Coronary artery (tissue), 2 donors: ENCODE data around the gene ACSM3.
"Not testable (repeated sequence)": the region's sequence is repeated elsewhere in the genome, so short reads cannot be mapped to it uniquely, and the experiment has no call there.

Source experiments
- DNase-seq: peaks from one replicate; pipeline ENCODE4 v3.0.0-alpha.2; 2017; ENCODE audit warnings: low spot score
- H3K27ac ChIP-seq, 2 donors: fragments of 200-600 bp; sonication (generic); one replicate each; pipeline ENCODE4 v1.5.1; 2016 to 2019
- H3K4me3 ChIP-seq: fragments of 200-600 bp; sonication (generic); 2 replicates; pipeline ENCODE4 v1.5.1; 2016; ENCODE audit warnings: mild to moderate bottlenecking, moderate library complexity
- TF ChIP-seq, protein P1 (sequence below): fragments of 200-600 bp; sonication (generic); IDR thresholded peaks from one replicate; pipeline ENCODE4 v1.5.1; 2019; ENCODE audit warnings: antibody characterized with exemption

Gene ACSM3

DNA sequence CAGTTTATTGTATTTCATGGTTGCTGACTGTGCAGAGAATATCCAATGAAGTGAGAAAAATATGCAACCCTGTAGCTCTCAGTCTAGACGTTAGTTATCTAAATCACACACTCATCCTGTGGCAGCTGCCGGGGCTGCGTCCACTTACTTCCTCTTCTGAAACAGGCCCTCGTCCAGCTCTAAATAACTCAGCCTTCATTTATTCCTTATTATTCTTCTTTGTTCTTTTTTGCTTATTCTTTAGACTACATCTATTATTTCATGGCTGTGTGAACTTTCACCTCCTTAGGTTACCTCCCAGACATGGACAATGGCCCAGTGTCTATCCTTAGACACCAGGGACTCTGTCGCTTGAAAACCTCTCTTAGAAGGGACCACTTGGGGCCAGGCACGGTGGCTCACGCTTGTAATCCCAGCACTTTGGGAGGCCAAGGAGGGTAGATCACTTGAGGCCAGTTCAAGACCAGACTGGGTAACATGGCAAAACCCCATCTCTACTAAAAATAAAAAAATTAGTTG, 18.8 kb upstream of the ACSM3 start:
- Histone ChIP-seq H3K4me3 (no peak overlapping the region), H3K27ac (no peak overlapping the region)
- TF ChIP-seq, protein P1, sequence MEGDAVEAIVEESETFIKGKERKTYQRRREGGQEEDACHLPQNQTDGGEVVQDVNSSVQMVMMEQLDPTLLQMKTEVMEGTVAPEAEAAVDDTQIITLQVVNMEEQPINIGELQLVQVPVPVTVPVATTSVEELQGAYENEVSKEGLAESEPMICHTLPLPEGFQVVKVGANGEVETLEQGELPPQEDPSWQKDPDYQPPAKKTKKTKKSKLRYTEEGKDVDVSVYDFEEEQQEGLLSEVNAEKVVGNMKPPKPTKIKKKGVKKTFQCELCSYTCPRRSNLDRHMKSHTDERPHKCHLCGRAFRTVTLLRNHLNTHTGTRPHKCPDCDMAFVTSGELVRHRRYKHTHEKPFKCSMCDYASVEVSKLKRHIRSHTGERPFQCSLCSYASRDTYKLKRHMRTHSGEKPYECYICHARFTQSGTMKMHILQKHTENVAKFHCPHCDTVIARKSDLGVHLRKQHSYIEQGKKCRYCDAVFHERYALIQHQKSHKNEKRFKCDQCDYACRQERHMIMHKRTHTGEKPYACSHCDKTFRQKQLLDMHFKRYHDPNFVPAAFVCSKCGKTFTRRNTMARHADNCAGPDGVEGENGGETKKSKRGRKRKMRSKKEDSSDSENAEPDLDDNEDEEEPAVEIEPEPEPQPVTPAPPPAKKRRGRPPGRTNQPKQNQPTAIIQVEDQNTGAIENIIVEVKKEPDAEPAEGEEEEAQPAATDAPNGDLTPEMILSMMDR = no peak
- DNase-seq = no peak

DNA sequence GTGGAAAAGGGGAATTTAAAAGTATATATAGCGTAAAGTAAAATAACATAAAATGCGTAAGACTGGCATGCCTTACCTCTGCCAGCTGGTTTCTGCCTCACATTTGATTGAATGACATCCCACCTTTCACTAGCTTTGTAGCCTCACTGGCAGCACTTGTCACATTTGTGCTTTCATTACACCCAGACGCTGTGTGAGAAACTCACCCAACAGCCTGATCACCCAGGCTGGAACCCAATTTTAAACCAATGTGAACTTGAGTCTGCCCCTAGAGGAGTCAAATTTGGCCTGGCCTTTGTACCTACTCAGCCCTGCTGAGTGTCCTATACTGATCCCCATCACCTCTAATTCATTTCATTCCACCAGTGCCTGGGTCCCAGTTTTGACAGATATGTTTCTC, 17.4 kb upstream of the ACSM3 start:
- H3K27ac ChIP-seq = no peak overlapping the region
- no peak for DNase-seq
- H3K4me3 ChIP-seq = no peak overlapping the region
- TF ChIP-seq, protein P1 = no peak

DNA sequence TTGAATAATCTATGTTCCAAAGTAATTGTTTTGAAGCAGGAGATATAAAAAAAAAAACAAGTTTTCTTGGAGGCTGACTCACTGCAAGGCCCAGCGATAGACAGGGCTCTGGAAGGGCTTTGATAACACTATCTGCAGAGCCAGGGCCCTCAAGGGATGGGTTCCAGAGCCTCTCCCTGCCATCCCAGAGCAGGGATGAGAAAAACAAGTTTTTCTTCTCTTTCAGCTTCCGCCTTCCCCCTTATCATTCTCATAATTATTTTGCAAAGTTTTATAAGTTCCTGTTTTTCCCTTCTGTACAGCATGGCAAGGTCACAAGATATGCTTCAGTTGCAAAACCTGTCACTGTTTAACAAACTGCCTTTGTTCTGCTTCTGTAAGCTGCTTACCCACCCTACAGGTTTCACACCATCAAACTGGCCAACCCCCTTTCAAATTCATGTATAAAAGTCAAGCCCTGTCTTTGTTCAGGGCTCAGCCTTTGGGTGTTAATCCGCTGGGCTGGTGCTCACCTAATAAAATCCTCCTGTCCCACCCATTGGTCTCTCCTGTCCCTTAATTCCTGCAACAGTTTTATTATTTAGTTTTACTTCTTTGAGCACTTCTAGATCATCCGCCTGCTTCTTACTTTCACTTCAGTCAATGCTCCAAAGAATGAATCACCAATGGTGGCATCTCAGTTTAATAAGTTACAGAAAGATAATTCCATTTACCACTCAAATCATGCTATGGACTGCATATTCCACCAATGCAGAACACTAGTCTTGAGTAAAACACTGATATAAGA, 16.6 kb upstream of the ACSM3 start:
- no peak overlapping the region for H3K27ac ChIP-seq
- no peak overlapping the region for H3K4me3 ChIP-seq
- DNase-seq = no peak
- TF ChIP-seq, protein P1 = no peak

DNA sequence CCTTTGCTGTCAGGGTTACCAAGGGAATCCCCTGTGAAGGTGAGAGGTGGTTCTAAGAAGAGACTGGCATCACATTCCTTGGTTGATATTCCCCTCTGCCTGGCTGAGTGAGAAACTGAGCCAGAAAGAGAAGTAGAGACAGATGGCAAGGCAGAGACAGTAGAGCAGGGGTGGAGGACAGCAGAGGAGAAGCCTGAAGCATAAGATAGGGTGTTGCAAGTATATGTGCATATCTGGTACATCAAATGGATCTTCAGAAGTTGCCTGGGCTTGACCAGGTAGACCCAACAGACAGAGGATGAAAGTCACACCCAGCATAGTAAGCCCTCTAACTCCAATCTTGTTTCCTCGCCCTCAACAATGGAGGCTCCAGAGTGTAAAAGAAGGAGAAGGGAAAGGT, 14.3 kb upstream of the ACSM3 start:
- Histone ChIP-seq H3K27ac (no peak overlapping the region), H3K4me3 (no peak overlapping the region)
- TF ChIP-seq, protein P1 = no peak
- no peak for DNase-seq

DNA sequence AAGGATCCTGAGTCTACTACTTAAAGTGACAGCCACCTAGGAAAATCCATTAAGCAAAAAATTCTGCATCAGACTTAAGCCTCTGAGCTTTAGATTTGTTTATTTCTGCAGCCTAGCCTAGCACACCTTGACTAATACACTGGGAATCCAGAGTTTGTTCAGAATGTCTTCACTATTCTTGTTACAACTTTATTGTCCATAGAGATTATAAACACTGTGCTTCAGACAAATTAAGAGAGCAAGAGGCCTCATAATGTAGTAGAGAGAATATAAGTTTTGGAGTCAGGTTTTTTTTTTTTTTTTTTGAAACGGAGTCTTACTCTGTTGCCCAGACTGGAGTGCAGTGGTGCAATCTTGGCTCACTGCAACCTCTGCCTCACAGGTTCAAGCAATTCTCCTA, 13.3 kb upstream of the ACSM3 start:
- TF ChIP-seq, protein P1 = no peak
- DNase-seq = no peak
- H3K4me3 ChIP-seq = no peak overlapping the region
- no peak overlapping the region for H3K27ac ChIP-seq

DNA sequence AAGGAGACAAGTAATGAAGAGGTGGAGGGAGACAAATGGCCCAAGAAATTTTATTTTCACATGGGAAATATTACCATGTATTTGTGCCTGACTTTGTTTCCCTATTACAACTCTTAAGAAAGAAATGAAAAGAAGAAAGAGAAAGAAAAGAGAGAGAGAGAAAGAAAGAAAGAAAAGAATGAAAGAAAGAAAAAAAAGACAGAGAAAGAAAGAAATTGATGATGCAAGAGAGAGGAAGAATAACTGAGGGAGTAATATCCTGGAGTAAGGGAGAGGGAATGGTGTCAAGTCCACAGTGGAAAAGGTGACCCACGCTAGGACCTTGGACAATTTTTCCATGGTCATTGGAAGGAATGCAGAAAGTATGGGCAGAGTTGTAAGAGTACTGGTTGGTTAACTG, 10.1 kb upstream of the ACSM3 start:
- TF ChIP-seq, protein P1 = no peak
- Histone ChIP-seq H3K4me3 (no peak overlapping the region), H3K27ac (no peak overlapping the region)
- DNase-seq = no peak

DNA sequence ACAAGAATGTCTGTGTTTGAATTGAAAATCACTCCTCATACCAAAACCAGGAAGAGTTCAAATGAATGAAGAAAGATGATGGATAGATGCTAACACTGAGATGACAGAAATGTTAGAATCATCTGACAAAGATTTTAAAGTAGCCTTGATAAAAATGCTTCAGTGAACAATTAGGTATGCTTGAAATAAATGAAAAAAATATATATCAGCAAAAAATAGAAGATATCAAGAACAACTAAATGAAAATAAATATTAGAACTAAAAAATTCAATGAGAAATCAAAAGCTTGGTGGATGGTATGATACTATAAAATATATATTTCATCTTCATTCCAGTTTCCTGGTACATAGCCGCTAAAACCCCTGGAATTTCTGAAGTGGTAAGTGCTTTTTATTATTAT, 8.6 kb upstream of the ACSM3 start:
- Histone ChIP-seq H3K27ac (no peak overlapping the region), H3K4me3 (no peak overlapping the region)
- TF ChIP-seq, protein P1 = no peak
- DNase-seq = no peak

DNA sequence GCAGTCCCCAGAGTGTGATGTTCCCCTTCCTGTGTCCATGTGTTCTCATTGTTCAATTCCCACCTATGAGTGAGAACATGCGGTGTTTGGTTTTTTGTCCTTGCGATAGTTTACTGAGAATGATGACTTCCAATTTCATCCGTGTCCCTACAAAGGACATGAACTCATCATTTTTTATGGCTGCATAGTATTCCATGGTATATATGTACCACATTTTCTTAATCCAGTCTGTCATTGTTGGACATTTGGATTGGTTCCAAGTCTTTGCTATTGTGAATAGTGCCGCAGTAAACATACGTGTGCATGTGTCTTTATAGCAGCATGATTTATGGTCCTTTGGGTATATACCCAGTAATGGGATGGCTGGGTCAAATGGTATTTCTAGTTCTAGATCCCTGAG, 8.0 kb upstream of the ACSM3 start:
- H3K4me3 ChIP-seq, H3K27ac ChIP-seq, DNase-seq: not testable (repeated sequence)
